GM12872 (cell line): Measurements from ENCODE around the gene MAP7D1.
A peak's percentile ranks its signal among the peaks of the same experiment; 100 is the strongest.

Experiments used
- CTCF ChIP-seq: IDR thresholded peaks from 3 replicates; pipeline ENCODE4 v1.5.1; 2011; ENCODE audit warnings: low read depth, mild to moderate bottlenecking, low read length, moderate library complexity; ENCODE audit not compliant: insufficient read depth

The MAP7D1 gene

GRCh38 chr1:36160949-36161485 lies 5.1 kb downstream of the MAP7D1 start:
- TF ChIP-seq CTCF = peak; percentile 45

- no peak for TF ChIP-seq CTCF
Measured at GRCh38 chr1:36161641-36162531, 5.9 kb downstream of the MAP7D1 start.

- no peak for TF ChIP-seq CTCF
Measured at GRCh38 chr1:36162680-36163239, 6.8 kb downstream of the MAP7D1 start.

GRCh38 chr1:36163426-36163825 lies 7.5 kb downstream of the MAP7D1 start:
- TF ChIP-seq CTCF = no peak

GRCh38 chr1:36164361-36164760 lies 8.4 kb downstream of the MAP7D1 start:
- TF ChIP-seq CTCF = no peak

- TF ChIP-seq CTCF = no peak
Measured at GRCh38 chr1:36165145-36165544, 9.2 kb downstream of the MAP7D1 start.

GRCh38 chr1:36166136-36166535 lies 10.2 kb downstream of the MAP7D1 start:
- TF ChIP-seq CTCF = no peak
